A549 treated with AZD9567 at 1 μM for 4 hours (cell line): ENCODE results near the gene DELE1. TPM values are rescaled to one million over a fixed set of nuclear protein-coding genes. Genes with fewer than 3 reads are reported as not detected.

ENCODE experiments used
- total RNA-seq: library from RNA; stranded (reverse); fragments of 200-300 nt; extraction: Qiagen RNA extraction; gene quantifications from 5 replicates; pipeline ENCODE4 v1.2.3, GENCODE V29; 2022; ENCODE audit not compliant: insufficient read depth

DELE1 gene
- 43.2 to 61.4 TPM (median 61.0 TPM) in 5 replicates for total RNA-seq

GRCh38 chr5:141923448-141924313, at the start of gene DELE1:
TSS of gene DELE1 (plus strand) at chr5:141923871. CDS start at chr5:141923942, 71 bp downstream.

GRCh38 chr5:141878186-141878710, 45.4 kb upstream of the DELE1 start, which contains the start of gene PCDH1:
TSS of gene PCDH1 (minus strand) at chr5:141878410. CDS start at chr5:141878262, 148 bp downstream.

GRCh38 chr5:141958113-141958512, 34.4 kb downstream of the DELE1 start, which contains the start of gene PCDH12:
TSS of gene PCDH12 (minus strand) at chr5:141958202. CDS start at chr5:141957851, 351 bp downstream.

GRCh38 chr5:141968914-141969608, 45.4 kb downstream of the DELE1 start, which contains the start of gene RNF14:
TSS of gene RNF14 (plus strand) at chr5:141969105. CDS start at chr5:141973589, 4,484 bp downstream.

Other genes starting within 250 kb of the DELE1 start
- 3.8 to 5.0 TPM (median 4.4 TPM) in 5 replicates for gene ARAP3, start 241.6 kb upstream of the DELE1 start, total RNA-seq
- gene PCDH1, start 45.5 kb upstream of the DELE1 start, total RNA-seq: 1.7 to 3.2 TPM (median 2.6 TPM) in 5 replicates
- gene PCDH12, start 34.3 kb downstream of the DELE1 start, total RNA-seq: 0.02 TPM in 1 of 5 replicates, not detected in the others
- 47.0 to 70.0 TPM (median 60.2 TPM) in 5 replicates for gene RNF14, start 45.2 kb downstream of the DELE1 start, total RNA-seq
- gene GNPDA1, start 89.2 kb downstream of the DELE1 start, total RNA-seq: 54.8 to 70.9 TPM (median 58.3 TPM) in 5 replicates
- gene NDFIP1, start 184.9 kb downstream of the DELE1 start, total RNA-seq: 45.9 to 55.5 TPM (median 54.1 TPM) in 5 replicates